ENCODE data around the gene CFAP46. TPM values are rescaled to one million over a fixed set of nuclear protein-coding genes. Genes with fewer than 3 reads are reported as not detected.

CFAP46 gene
- total and polyA plus RNA-seq, 9 of the 15 experiments (the other 6 are each of a cell fraction or from before 2014, with no cell fraction given) = not detected

DNA sequence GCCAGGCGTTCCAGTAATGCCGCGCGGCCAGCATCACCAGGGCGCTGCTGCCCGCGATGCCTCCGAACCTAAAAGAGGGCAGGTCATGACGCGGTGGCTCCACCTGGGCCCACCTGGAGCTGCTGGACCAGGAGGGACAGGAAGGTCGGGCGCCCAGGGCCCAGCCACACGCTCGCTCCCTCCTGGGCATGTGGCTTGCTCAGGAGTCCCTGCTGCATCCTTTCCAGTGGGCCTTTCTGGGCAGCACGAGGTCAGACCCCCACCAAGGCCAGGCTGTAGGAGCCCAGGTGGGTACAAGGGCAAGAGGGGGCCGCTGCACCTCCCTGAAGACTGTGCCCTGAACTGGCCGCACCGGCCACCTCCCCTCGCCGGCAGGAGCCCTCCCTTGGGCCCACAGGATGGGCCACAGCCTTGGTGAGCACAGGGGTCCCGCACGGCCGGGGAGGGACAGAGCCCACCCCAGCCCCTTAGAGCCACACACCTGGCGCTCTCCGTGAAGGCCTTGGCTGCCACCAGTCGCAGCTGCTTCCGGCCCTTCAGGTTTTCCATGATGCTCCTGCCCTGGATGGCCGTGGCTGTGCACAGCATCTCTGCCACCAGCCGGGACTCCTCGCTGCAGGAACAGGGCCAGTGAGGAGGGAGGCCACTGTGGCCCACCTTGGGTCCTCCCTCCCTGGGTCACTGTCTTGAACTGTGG is 43.2 kb downstream of the CFAP46 start (continued):
- TF ChIP-seq, protein P1, sequence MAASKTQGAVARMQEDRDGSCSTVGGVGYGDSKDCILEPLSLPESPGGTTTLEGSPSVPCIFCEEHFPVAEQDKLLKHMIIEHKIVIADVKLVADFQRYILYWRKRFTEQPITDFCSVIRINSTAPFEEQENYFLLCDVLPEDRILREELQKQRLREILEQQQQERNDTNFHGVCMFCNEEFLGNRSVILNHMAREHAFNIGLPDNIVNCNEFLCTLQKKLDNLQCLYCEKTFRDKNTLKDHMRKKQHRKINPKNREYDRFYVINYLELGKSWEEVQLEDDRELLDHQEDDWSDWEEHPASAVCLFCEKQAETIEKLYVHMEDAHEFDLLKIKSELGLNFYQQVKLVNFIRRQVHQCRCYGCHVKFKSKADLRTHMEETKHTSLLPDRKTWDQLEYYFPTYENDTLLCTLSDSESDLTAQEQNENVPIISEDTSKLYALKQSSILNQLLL (CRISPR knock-in tag; IDR thresholded peaks at IDR 0.05; ENCODE audit: borderline replicate concordance) = no peak
- TF ChIP-seq DIDO1 (tag; IDR thresholded peaks at IDR 0.05; ENCODE audit: low read depth) (no peak), BRD4 (IDR thresholded peaks at IDR 0.05) (no peak), NELFE (IDR thresholded peaks at IDR 0.05; ENCODE audit: insufficient read depth, insufficient read length) (no peak), KAT7 (CRISPR knock-in tag; IDR thresholded peaks at IDR 0.05; ENCODE audit: borderline replicate concordance) (no peak), LEF1 (IDR thresholded peaks at IDR 0.05) (no peak), ZNF830 (CRISPR knock-in tag; IDR thresholded peaks at IDR 0.05) (no peak), FOXK1 (CRISPR knock-in tag; IDR thresholded peaks at IDR 0.05; ENCODE audit: borderline replicate concordance) (no peak), HDAC2 (IDR thresholded peaks at IDR 0.05) (no peak)

DNA sequence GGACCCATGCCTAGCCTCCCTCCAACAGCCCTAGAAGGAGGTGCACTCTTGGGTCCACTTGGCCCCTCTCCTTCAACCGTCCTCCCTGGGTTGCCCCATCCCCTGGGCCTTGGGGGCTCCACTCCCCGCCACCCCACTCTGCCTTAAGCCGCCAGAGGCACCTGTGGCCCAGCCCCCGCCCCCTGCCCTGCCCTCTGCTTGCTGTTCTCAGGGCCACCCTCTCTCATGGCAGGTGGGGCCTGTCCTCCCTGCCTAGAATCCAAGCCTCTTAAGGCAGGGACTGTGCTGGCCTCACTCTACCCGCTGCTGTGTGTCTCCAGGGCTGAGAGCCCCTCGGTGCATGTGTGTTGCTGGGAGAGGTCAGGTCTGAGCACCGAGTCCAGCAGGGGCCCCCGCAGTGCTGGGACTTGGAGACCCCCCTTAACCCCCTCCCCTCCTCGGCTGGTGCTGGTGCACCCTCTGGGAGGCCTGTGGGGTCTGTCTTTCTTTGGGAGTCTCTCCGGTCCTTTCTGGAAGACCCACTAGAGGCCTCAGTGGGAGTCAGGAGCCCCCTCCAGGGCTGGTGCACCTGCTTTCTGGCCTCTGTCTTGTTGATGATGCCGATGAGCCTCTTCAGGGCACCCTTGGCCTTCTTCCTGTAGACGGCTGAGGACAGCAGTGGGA is 43.8 kb downstream of the CFAP46 start:
- no peak for DNase-seq (ENCODE audit: extremely low read depth in 1 of 4, low spot score in 3 of 4)
- Histone ChIP-seq H3K4me1 (replicated peaks in 1 of 2; ENCODE audit: control insufficient read depth in 2 of 2, insufficient read depth in 2 of 2, low read length in 2 of 2) (no peaks in the 10 kb centered on the region), H3K79me2 (ENCODE audit: control insufficient read depth, insufficient read depth, low read length) (no peaks in the 10 kb centered on the region), H3K4me2 (ENCODE audit: insufficient read depth, low read length) (no peak overlapping the region), H3K9me3 (replicated peaks; ENCODE audit: control insufficient read depth, insufficient read depth, low read depth, low read length) (no peaks in the 10 kb centered on the region), H3K9me1 (ENCODE audit: control insufficient read depth, insufficient read depth, low read length) (no peaks in the 10 kb centered on the region), H3K36me3 (ENCODE audit: control insufficient read depth, insufficient read depth, low read length) (no peaks in the 10 kb centered on the region), H3K27ac (ENCODE audit: extremely low read depth, low read depth, low read length) (no peak overlapping the region), H3K9ac (ENCODE audit: insufficient read depth in 1 of 2, low read depth in 2 of 2, low read length in 2 of 2) (no peak overlapping the region), H2AFZ (ENCODE audit: low read depth, low read length) (no peak overlapping the region), H4K20me1 (replicated peaks; ENCODE audit: control insufficient read depth, insufficient read depth, low read length) (no peaks in the 10 kb centered on the region), H3K4me3 (no peak overlapping the region), H3K27me3 (ENCODE audit: control insufficient read depth in 2 of 2, insufficient read depth in 2 of 2, low read length in 2 of 2) (peaks cover 0 to 22% of the 10 kb centered on the region in 2 experiments; a peak in 2 of 5 replicates)
- ChIA-PET CTCF (ENCODE audit: low intra/inter-chr PET ratio) (no interaction called here), POLR2A (interaction anchor here (1.2 kb wide), 1 partner anchor 27 kb away, joined by 4 read pairs; no protein-coding TSS in a partner anchor)
- no peak for FAIRE-seq
- 3% methylated on average over 3 of the region's 12 CpGs for WGBS (ENCODE audit: insufficient coverage, low coverage, missing lambda C conversion rate)
- no peak for ATAC-seq
- in situ Hi-C loops (cut with MboI) = no loop called here
- no TSS peak for BruUV-seq (replicated peaks)
- intact Hi-C loops (cut with micrococcal nuclease) = no loop called here
- TF ChIP-seq TGIF2 (CRISPR knock-in tag; IDR thresholded peaks at IDR 0.05) = no peak
- TF ChIP-seq ZNF75A (CRISPR knock-in tag; IDR thresholded peaks at IDR 0.05) = no peak
- TF ChIP-seq SMARCA5 (IDR thresholded peaks at IDR 0.05) = no peak
- TF ChIP-seq GABPB1 (CRISPR knock-in tag; IDR thresholded peaks at IDR 0.05) = no peak
